HepG2 (cell line): ENCODE results near the gene FKBP14. TPM values are rescaled to one million over a fixed set of nuclear protein-coding genes. Genes with fewer than 3 reads are reported as not detected.
A peak's percentile ranks its signal among the peaks of the same experiment; 100 is the strongest.

Source experiments
- CHD2 ChIP-seq: IDR thresholded peaks from 2 replicates; pipeline ENCODE4 v1.6.1; 2011; ENCODE audit warnings: low read depth, low read length, improper control_type of control experiment
- EP300 ChIP-seq, 3 experiments: sonication (generic) in 1 of 3; formaldehyde crosslinking in 1 of 3; IDR thresholded peaks; 2 replicates each; pipeline versions ENCODE4 v1.5.1 to v1.6.1; 2011 to 2020; ENCODE audit warnings: low read depth in 2 of 3, low read length in 2 of 3, borderline replicate concordance in 1 of 3, improper control_type of control experiment in 1 of 3, mild to moderate bottlenecking in 1 of 3, missing genetic modification reagents in 1 of 3, moderate library complexity in 1 of 3
- MXD4 ChIP-seq: IDR thresholded peaks from 2 replicates; pipeline ENCODE4 v1.6.1; 2016; ENCODE audit warnings: mild to moderate bottlenecking, missing biosample characterization, missing genetic modification reagents
- NPAS2 ChIP-seq: sonication (generic); formaldehyde crosslinking; IDR thresholded peaks from 2 replicates; pipeline ENCODE4 v1.8.0; 2022; ENCODE audit warnings: mild to moderate bottlenecking, missing genetic modification reagents, borderline replicate concordance
- PAX8 ChIP-seq: sonication (generic); formaldehyde crosslinking; IDR thresholded peaks from 2 replicates; pipeline ENCODE4 v1.8.0; 2022; ENCODE audit warnings: mild to moderate bottlenecking, missing genetic modification reagents, borderline replicate concordance
- PRDM10 ChIP-seq: sonication (generic); formaldehyde crosslinking; IDR thresholded peaks from 2 replicates; pipeline ENCODE4 v1.4.0; 2020; ENCODE audit warnings: low read depth, missing genetic modification reagents
- ZNF281 ChIP-seq: sonication (generic); formaldehyde crosslinking; IDR thresholded peaks from 2 replicates; pipeline ENCODE4 v1.4.0; 2020; ENCODE audit warnings: missing genetic modification reagents, borderline replicate concordance
- ZNF816 ChIP-seq: sonication (generic); formaldehyde crosslinking; IDR thresholded peaks from 2 replicates; pipeline ENCODE4 v1.8.0; 2022; ENCODE audit warnings: missing genetic modification reagents, mild to moderate bottlenecking, borderline replicate concordance
- polyA plus RNA-seq, 8 experiments: library from polyadenylated mRNA; depleted of rRNA in 3 of 8; stranded (reverse) in 7 of 8; unstranded in 1 of 8; fragments of >200 nt; fragmentation: Illumina TruSeq in 4 of 8; extraction: Trizol in 4 of 8; gene quantifications; 2 replicates each; pipeline versions ENCODE4 v1.2.1 to v1.2.3, GENCODE V29; 2011 to 2016; ENCODE audit warnings: low read depth in 4 of 8, missing spikeins in 1 of 8, mixed read lengths in 1 of 8; ENCODE audit not compliant: insufficient read depth in 1 of 8
- total RNA-seq, 5 experiments: library from RNA; depleted of rRNA; stranded (reverse); fragments of >200 nt; fragmentation: Illumina TruSeq; extraction: Trizol; gene quantifications; 2 replicates each; pipeline ENCODE4 v1.2.3, GENCODE V29; 2016; ENCODE audit warnings: low read depth in 1 of 5
- TF ChIP-seq, protein P1 (sequence below): sonication (generic); formaldehyde crosslinking; IDR thresholded peaks from 2 replicates; pipeline ENCODE4 v1.5.0; 2020; ENCODE audit warnings: missing genetic modification reagents
- TF ChIP-seq, protein P2 (sequence below): IDR thresholded peaks from 2 replicates; pipeline ENCODE4 v1.6.1; 2016; ENCODE audit warnings: missing biosample characterization, missing genetic modification reagents, low read depth
- TF ChIP-seq, protein P3 (sequence below): sonication (generic); formaldehyde crosslinking; IDR thresholded peaks from 2 replicates; pipeline ENCODE4 v1.4.0; 2020; ENCODE audit warnings: missing genetic modification reagents, borderline replicate concordance

The FKBP14 gene
- total and polyA plus RNA-seq, 2 of the 13 experiments (the other 11 are each of a cell fraction or from before 2014, with no cell fraction given) = 20.0 to 32.3 TPM

DNA sequence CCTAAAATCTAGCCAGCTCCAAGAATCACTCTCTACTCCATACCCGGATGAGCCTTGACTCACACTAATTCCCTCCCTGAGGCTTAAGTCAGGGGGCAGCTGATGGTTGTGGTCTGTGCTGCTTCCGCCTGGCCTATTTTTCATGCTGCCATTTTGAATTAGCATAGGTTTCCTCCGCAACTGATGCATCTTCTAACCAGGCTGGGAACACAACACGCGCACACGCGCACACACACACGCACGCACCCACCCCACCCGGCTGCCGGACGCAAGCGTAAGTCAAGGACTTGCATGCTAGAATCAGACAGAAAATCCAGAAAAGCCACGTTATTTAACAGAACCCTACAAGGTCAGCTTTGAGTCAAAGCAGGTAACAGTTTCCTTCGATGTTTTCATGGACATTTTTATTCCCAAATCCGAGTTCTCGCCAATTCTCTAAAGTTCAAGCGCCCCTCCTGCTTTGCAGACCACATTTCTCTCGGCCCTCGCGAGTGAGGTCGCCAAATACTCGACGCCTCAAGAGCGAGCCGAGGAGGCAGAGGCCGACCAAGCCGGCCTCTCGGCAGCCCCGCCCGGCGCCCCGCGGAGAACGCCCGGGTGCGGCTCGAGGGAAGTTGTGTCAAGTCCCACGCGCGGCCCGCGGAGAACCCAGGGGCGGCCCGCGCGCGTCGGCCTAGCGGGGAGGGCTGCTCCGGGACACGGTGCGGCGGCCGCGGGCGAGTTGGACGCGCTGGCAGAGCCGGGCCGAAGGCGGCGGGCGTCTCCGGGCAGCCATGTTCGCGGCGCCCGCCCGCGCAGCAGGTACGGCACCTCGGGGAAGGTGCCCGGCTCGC is 37.9 kb downstream of the FKBP14 start (continued):
- TF ChIP-seq EP300 (IDR thresholded peaks at IDR 0.05; ENCODE audit: low read depth in 2 of 2, low read length in 2 of 2) = no peak
- TF ChIP-seq EP300 (CRISPR knock-in tag; IDR thresholded peaks at IDR 0.05; ENCODE audit: borderline replicate concordance) = 0 out of 2 replicates have a peak, but pooled peaks have one; percentile 13
- TF ChIP-seq PAX8 (CRISPR knock-in tag) = peak; percentile 63; the same call in 1 of the 2 replicates
- TF ChIP-seq, protein P1, sequence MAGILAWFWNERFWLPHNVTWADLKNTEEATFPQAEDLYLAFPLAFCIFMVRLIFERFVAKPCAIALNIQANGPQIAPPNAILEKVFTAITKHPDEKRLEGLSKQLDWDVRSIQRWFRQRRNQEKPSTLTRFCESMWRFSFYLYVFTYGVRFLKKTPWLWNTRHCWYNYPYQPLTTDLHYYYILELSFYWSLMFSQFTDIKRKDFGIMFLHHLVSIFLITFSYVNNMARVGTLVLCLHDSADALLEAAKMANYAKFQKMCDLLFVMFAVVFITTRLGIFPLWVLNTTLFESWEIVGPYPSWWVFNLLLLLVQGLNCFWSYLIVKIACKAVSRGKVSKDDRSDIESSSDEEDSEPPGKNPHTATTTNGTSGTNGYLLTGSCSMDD (CRISPR knock-in tag) = no peak
- TF ChIP-seq ZNF281 (CRISPR knock-in tag) = 0 out of 2 replicates have a peak, but pooled peaks have one; percentile 18
- TF ChIP-seq, protein P2, sequence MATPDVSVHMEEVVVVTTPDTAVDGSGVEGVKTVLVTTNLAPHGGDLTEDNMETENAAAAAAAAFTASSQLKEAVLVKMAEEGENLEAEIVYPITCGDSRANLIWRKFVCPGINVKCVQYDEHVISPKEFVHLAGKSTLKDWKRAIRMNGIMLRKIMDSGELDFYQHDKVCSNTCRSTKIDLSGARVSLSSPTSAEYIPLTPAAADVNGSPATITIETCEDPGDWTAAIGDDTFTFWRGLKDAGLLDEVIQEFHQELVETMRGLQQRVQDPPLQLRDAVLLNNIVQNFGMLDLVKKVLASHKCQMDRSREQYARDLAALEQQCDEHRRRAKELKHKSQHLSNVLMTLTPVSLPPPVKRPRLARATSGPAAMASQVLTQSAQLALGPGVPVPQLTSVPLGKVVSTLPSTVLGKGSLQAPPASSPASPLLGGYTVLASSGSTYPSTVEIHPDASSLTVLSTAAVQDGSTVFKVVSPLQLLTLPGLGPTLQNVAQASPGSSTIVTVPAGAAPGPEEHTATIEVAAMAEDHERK (CRISPR knock-in tag) = 0 out of 2 replicates have a peak, but pooled peaks have one; percentile 32
- peak; percentile 14; the same call in 1 of the 2 replicates for TF ChIP-seq PRDM10
- peak; percentile 61; the same call in 1 of the 2 replicates for TF ChIP-seq ZNF816 (CRISPR knock-in tag)
- peak; percentile 33; the same call in 1 of the 2 replicates for TF ChIP-seq CHD2
- TF ChIP-seq, protein P3, sequence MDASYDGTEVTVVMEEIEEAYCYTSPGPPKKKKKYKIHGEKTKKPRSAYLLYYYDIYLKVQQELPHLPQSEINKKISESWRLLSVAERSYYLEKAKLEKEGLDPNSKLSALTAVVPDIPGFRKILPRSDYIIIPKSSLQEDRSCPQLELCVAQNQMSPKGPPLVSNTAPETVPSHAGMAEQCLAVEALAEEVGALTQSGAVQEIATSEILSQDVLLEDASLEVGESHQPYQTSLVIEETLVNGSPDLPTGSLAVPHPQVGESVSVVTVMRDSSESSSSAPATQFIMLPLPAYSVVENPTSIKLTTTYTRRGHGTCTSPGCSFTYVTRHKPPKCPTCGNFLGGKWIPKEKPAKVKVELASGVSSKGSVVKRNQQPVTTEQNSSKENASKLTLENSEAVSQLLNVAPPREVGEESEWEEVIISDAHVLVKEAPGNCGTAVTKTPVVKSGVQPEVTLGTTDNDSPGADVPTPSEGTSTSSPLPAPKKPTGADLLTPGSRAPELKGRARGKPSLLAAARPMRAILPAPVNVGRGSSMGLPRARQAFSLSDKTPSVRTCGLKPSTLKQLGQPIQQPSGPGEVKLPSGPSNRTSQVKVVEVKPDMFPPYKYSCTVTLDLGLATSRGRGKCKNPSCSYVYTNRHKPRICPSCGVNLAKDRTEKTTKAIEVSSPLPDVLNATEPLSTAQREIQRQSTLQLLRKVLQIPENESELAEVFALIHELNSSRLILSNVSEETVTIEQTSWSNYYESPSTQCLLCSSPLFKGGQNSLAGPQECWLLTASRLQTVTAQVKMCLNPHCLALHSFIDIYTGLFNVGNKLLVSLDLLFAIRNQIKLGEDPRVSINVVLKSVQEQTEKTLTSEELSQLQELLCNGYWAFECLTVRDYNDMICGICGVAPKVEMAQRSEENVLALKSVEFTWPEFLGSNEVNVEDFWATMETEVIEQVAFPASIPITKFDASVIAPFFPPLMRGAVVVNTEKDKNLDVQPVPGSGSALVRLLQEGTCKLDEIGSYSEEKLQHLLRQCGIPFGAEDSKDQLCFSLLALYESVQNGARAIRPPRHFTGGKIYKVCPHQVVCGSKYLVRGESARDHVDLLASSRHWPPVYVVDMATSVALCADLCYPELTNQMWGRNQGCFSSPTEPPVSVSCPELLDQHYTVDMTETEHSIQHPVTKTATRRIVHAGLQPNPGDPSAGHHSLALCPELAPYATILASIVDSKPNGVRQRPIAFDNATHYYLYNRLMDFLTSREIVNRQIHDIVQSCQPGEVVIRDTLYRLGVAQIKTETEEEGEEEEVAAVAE (CRISPR knock-in tag) = 0 out of 2 replicates have a peak, but pooled peaks have one; percentile 20
- TF ChIP-seq NPAS2 = no peak
- 0 out of 2 replicates have a peak, but pooled peaks have one; percentile 27 for TF ChIP-seq MXD4
